GM19397 (cell line): Measurements from ENCODE around the gene PDCD4.
"Not testable (repeated sequence)": the region's sequence is repeated elsewhere in the genome, so short reads cannot be mapped to it uniquely, and the experiment has no call there.

ENCODE experiments used
- ATAC-seq: cut with Tn5 transposase; IDR thresholded peaks from one replicate; pipeline ENCODE4 v1.9.1; 2021; ENCODE audit warnings: mild to moderate bottlenecking, moderate library complexity; ENCODE audit not compliant: unreplicated experiment

PDCD4 gene

GRCh38 chr10:110880012-110880411 lies 8.3 kb downstream of the PDCD4 start:
- no peak for ATAC-seq

DNA sequence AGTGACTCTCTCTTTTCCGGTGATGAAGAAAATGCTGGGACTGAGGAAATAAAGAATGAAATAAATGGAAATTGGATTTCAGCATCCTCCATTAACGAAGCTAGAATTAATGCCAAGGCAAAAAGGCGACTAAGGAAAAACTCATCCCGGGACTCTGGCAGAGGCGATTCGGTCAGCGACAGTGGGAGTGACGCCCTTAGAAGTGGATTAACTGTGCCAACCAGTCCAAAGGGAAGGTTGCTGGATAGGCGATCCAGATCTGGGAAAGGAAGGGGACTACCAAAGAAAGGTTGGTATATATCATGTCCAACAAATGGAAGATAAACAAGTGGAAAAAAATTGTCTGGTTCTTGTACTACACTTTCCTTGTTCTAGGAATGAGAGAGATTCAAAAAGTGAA lies 9.5 kb downstream of the PDCD4 start:
- no peak for ATAC-seq

DNA sequence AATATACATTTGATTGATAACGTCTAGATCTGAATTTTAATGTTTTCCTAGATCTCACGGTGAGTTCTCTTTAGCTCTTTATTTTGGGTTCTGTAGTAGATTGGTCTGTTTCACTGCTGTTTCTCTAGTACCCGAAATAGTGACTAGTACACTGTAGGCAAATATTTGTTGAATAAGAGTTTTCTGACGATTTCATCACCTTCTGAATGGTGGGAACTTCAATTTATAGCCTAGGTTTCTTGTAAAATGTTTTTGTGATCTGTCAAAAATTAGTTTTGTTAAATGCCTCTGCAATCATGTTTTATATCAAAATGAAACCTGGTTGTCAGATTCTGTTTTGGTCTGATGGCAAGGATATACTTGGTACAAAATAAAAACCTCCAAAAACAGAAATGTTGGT lies 10.2 kb downstream of the PDCD4 start:
- no peak for ATAC-seq

DNA sequence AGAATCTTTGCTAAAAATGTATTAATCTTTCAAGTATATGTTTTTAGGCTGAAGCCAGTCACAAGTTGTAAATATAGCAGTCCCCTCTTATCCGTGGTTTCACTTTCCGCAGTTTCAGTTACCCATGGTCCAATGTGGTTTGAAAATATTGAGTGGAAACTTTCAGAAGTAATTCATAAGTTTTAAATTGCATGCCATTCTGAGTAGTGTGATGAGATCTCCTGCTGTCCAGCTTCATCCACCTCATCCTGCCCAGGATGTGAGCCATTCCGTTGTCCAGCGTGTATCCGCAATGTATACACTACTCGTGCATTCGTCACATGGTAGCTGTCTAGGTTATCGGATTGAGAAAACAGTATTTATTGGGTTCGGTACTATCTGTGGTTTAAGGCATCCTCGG lies 12.2 kb downstream of the PDCD4 start:
- no peak for ATAC-seq

DNA sequence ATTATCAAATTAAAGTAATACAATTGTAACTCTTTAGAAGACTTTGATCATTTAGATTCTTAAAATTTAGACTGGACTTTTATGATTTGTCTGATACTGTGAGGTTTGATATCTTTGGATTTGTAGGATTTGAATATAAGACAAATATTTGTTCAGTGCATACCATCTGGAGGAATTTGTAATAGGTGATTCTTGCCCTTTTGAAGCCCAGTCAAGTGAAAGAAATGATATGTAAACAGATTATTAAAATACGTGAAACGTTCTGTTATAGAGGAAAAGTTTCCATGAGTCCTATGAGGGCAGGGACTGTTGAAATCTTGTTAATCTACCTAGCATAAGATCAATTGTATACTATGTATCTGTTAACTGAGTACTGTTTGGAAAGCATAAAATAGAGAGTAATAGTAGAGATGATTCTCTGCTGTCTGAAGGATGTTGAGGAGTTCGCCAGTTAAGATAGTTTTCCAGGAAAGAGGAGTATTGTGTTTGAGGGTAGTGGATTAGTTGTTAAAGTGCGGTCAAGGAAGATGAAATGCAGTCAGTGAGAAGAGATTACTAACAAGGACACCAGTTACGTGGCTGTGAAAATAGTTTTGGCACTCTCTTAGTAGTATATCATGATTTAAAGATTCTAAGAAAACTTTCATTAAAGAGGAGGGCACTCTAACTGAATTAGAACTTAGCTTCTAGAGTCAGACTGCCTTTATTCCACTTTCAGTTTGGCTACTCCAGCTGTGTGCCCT lies 14.4 kb downstream of the PDCD4 start:
- no peak for ATAC-seq

GRCh38 chr10:110887560-110887959 lies 15.8 kb downstream of the PDCD4 start:
- no peak for ATAC-seq

- no peak for ATAC-seq
Observed at GRCh38 chr10:110892602-110893288, 21.0 kb downstream of the PDCD4 start.

- peak; percentile 58 for ATAC-seq
Observed at GRCh38 chr10:110893559-110894179, 21.9 kb downstream of the PDCD4 start.

DNA sequence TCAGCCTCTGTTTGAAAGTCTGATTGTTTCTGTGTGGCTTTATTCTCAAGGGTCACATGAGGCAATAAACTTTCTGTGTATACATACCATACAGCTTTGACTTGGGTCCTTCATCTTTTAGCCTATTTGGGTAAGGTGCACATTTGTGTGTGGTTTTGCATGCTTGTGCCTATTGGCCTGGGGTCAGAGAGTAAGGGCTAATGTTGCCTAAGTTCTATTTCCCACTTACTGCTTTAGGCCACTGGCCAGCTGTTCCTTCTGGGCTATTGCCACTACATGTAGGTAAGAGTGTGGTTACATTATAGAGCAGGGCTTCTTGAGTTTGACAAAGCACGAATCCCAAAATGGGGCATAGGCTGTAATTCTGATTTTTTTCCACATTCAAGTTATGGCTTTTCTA lies 25.5 kb downstream of the PDCD4 start:
- no peak for ATAC-seq

- ATAC-seq: no peak
Observed at GRCh38 chr10:110898391-110898790, 26.7 kb downstream of the PDCD4 start.

DNA sequence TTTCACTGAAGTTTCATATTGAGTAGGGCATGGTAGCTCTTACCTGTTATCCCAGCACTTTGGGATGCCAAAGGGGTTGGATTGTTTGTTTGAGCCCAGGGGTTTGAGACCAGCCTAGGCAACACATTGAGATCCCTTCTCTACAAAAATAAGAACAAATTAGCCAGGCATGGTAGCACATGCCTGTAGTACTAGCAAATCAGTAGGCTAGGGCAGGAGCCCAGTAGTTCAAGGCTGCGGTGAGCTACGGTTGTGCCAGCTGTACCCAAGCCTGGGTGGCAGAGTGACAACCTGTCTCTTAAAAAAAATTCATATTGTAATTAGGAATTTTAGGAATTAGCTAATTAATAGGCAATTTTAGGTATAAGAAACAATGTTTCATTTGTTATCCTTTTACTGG lies 29.3 kb downstream of the PDCD4 start:
- no peak for ATAC-seq

GRCh38 chr10:110901954-110902819 lies 30.5 kb downstream of the PDCD4 start:
- no peak for ATAC-seq

GRCh38 chr10:110903280-110904278 lies 31.9 kb downstream of the PDCD4 start:
- ATAC-seq: no peak

- no peak for ATAC-seq
Observed at GRCh38 chr10:110910138-110910537, 38.4 kb downstream of the PDCD4 start.

DNA sequence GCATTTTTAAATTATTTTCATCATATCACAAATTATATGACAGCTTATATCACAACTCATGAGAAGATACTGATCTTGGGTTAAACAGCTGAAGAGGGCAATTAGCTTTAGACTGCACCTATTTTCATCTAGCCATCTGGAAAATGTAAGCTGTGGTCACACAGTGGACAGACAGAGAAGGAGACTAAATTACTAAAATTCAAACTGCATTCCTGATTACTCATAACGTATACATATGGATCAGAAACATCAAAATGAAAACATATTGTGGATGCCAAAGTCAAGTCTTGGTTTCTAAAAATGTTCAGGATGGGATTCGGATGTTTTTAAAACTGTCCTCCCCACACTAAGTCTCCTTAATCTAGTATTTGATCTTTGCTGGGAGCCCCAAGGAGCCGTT lies 40.6 kb downstream of the PDCD4 start:
- no peak for ATAC-seq

GRCh38 chr10:110914431-110914830 lies 42.7 kb downstream of the PDCD4 start:
- no peak for ATAC-seq

- ATAC-seq: no peak
Observed at GRCh38 chr10:110915035-110915434, 43.3 kb downstream of the PDCD4 start.

DNA sequence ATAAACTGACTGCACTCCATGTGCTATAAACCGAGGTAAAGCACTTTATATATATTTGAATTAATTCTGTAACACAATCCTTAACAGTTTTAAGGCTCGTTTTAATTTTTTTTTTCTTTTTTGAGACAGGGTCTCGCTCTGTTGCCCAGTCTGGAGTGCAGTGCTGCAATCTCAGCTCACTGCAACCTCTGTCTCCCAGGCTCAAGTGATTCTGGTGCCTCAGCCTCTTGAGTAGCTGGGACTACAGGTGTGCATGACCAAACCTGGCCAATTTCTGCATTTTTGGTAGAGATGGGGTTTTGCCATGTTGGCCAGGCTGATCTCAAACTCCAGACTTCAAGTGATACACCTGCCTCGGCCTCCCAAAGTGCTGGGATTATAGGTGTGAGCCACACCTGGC lies 43.9 kb downstream of the PDCD4 start:
- ATAC-seq: not testable (repeated sequence)

DNA sequence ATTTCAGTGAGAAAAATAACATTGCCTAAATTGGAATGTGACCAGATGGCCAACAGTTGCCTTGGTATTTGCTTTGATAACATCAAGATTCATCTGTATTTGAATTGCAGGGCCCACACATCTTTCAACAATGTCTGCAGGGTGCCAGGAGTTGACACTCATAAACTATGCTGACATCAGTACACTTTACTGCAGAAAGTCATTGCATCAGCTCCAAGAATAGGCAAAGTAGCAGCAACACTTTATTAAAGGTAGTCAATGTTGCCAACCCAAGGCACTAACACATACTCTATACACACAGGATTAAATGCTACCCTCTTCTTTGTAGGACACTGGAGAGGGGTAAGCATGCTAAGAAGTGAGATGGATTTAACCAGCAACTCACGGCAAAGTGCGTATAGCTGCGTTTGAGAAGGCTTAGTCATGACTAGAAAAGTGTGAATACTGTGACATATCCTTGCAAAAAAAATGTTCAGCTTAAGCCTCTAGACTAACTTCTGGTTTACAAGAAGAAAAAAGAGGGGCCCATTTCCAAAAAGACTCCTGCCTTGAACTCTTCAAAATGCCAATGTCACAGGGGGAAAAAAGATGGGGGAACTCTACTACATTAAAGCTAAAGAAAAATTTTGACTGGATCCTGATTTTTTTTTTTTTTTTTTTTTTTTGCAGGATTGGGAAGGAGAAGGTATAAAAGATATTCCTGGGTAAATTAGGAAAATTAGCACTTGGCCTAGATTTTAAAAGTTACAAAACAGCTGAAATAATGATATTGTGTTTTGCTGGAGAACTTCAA lies 45.0 kb downstream of the PDCD4 start:
- no peak for ATAC-seq
